Epithelial cell of proximal tubule (primary cell): ENCODE data around the gene EGR2. TPM values are rescaled to one million over a fixed set of nuclear protein-coding genes. Genes with fewer than 3 reads are reported as not detected.

ENCODE experiments used
- DNase-seq: peaks from one replicate; pipeline ENCODE4 v3.0.0-alpha.2; 2011; ENCODE audit warnings: low read depth
- H3K4me3 ChIP-seq: 2 replicates; pipeline ENCODE4 v1.5.1; 2011; ENCODE audit warnings: low read depth, mild to moderate bottlenecking, low read length
- total RNA-seq: library from RNA; depleted of rRNA; stranded (reverse); fragments of >200 nt; gene quantifications from 2 replicates; pipeline ENCODE4 v1.2.3, GENCODE V29; 2015
- TF ChIP-seq, protein P1 (sequence below): conservative IDR thresholded peaks from 2 replicates; pipeline ENCODE4 v1.5.1; 2012; ENCODE audit warnings: low read depth, mild to moderate bottlenecking, low read length

EGR2 gene
- total RNA-seq, 1 donor from 2014 or later, result 0.06 TPM

DNA sequence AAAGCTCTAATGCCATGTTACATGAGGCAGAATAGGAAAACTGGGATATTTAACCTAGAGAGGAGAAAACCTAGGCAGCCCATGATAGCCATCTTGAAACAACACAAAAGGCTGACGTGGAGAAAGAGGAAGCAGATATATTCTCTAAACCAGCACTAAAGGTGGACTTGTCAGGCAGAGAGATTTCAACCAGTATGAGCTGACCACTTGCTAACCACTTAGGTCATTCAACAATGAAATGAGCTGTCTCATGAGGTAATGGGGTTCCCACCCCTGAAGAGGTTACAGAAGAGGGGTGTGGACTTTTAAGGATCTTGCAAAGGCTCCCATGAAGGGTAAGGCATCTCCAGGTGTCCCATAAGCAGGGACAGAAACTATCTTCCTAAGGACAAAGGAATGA is 26.8 kb upstream of the EGR2 start:
- no peak for DNase-seq
- H3K4me3 ChIP-seq, result no peak overlapping the region
- TF ChIP-seq, protein P1, sequence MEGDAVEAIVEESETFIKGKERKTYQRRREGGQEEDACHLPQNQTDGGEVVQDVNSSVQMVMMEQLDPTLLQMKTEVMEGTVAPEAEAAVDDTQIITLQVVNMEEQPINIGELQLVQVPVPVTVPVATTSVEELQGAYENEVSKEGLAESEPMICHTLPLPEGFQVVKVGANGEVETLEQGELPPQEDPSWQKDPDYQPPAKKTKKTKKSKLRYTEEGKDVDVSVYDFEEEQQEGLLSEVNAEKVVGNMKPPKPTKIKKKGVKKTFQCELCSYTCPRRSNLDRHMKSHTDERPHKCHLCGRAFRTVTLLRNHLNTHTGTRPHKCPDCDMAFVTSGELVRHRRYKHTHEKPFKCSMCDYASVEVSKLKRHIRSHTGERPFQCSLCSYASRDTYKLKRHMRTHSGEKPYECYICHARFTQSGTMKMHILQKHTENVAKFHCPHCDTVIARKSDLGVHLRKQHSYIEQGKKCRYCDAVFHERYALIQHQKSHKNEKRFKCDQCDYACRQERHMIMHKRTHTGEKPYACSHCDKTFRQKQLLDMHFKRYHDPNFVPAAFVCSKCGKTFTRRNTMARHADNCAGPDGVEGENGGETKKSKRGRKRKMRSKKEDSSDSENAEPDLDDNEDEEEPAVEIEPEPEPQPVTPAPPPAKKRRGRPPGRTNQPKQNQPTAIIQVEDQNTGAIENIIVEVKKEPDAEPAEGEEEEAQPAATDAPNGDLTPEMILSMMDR, result no peak

DNA sequence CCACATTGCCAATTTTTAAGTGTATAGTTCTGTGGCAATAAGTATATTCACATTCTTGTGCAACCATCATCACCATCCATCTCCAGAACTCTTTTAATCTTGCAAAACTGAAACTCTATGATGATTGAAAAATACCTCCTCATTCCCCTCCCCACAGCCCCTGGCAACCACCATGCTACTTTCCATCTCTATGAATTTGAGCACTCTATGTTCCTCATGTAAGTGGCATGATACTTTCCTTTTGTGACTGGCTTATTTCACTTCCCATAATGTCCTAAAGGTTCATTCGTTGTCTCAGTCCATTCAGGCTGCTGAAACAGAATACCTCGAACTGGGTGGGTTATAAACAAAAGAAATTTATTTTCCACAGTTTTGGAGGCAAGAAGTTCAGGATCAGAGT is 23.4 kb upstream of the EGR2 start:
- TF ChIP-seq, protein P1, result no peak
- DNase-seq, result no peak
- no peak overlapping the region for H3K4me3 ChIP-seq

DNA sequence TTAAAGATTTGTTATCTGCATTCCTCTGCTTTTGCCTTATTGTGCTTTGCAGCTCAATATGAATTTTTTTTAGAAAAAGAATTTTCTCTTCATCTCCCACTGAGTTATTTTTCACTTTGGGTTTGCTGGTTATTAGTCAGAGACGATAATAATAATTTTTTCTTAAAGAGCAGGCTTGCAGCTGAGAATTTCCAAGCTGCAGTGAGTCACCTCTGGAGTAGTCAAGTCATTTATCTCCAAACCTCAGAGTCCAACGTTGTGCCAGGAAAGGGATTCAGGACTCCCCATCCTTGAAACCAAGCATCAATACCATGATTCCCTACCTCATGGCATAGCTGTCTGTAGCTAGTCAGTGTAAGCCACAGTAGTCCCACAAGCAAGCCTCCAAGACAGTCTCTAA is 15.2 kb upstream of the EGR2 start:
- TF ChIP-seq, protein P1, result no peak
- DNase-seq, result no peak
- no peak overlapping the region for H3K4me3 ChIP-seq

DNA sequence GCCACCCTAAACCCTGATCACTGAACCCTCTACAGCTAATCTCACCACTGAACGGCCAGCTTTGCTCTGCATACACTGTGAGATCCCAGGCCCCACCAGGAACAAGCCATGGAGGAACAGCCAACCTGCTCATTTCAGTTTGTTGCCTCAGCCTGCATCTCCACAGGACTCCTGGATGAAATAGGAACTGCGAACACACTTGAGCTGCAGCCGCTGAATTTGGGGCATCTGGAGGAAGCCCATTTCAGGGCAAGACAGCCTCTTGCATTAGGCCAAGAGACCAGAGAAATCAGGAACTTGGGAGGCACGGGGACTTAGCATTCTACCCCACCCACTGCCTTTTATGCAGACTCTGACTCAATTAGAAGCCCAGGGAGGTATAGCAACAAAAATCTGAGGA is 14.5 kb upstream of the EGR2 start:
- DNase-seq, result no peak
- TF ChIP-seq, protein P1, result no peak
- H3K4me3 ChIP-seq, result no peak overlapping the region

DNA sequence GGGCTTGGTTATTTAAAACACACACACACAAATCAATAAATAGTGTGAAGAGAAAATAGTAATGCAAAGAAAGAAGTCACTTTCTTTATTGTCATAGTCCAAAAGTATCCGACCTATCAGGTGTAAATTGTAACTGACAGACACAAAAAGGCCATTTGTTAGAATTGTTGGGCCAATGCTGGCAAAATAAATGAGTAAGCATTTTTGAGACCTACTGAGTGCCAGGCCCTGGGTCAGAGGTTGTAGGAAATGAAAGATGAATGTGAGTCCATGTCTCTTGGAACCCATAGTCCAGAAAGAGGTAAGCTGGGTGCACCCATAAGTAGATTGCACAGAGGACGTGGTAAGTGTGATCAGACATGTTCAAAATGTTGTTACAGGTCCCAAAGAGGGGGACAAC is 13.5 kb upstream of the EGR2 start:
- no peak for DNase-seq
- TF ChIP-seq, protein P1, result no peak
- no peak overlapping the region for H3K4me3 ChIP-seq

DNA sequence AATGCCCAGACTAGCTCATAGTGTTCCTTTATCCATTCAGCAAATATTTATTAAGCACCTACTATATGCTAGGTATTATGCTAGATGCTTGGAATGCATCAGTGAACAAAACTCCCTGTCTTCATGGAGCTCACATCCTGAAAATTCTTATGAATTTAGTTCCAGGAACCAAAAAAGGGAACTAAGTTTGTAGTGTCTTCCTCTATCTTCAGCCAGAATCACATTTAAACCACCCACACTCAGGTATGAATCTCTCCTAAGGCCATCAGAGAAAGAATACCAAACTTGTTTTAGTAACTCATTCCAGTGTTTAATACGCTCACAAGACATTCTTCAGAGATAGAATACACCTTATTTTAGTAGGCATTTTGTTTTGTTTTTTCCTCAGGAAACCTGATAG is 10.1 kb upstream of the EGR2 start:
- H3K4me3 ChIP-seq, result no peak overlapping the region
- DNase-seq, result no peak
- TF ChIP-seq, protein P1, result no peak

DNA sequence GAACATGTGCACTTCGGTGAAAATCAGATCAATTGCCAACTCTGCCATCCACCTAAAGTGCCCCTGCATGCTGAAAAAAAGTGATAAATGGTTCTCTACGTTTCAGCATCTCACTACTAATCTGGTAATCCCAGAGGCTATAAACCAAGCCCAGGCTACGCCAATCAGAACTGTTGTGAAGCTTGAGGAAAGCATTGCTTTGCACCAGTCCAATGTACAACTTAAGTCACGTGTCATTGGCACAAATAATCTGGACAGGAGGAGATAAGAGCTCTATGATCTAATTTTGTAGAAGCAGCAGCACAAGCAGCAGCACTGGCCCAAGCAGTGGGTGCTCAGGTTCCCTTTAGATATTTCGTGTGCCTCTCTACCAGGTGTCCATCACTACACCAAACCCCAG is 4.4 kb upstream of the EGR2 start:
- no peak overlapping the region for H3K4me3 ChIP-seq
- no peak for DNase-seq
- TF ChIP-seq, protein P1, result no peak
